NCI-H774 (cell line): ENCODE data around the gene WNT16.

ENCODE experiments used
- DNase-seq: peaks from one replicate; lab custom pipeline; 2025; lab: John Stamatoyannopoulos, UW

The WNT16 gene

GRCh38 chr7:121344093-121344492, 15.3 kb downstream of the WNT16 start:
- no peak for DNase-seq

- no peak for DNase-seq
Measured at GRCh38 chr7:121344497-121344896, 15.7 kb downstream of the WNT16 start.

DNA sequence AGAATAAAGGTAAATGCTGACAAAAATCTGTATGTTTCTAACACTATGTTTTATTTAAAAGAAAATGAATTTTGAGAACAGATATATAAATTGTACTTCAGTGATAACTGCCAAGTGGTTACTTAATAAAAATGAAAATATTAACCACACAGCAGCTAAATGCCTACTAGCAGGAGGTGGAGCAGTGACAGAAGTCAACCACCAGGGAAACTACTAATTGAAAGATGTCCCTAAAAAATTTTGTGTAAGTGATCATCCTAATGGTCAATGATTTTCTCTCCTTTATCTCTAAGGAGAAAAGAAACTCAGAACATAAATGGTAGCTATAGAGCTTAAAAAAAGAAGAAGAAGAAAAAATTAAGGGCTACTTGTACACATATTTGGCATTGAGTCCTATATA, 22.9 kb downstream of the WNT16 start:
- no peak for DNase-seq

DNA sequence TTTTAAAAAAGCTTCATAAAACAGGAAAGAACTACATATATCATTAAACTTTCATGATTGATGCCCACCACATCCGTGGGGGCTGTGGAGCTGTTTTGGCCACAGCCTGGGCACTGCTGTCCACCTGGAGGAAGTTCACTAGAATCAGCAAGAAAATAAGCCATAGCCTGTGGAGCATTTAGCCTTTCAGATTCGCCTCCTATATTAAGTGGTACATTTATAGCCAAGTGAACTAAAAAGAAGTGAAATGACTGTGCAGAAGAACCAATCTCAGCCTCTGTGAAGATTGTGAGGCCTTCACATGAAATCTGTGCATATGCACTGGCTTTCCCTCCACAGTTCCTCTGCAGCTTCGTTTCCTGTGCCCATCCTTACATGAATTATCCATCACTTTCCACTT, 23.5 kb downstream of the WNT16 start:
- DNase-seq = no peak

DNA sequence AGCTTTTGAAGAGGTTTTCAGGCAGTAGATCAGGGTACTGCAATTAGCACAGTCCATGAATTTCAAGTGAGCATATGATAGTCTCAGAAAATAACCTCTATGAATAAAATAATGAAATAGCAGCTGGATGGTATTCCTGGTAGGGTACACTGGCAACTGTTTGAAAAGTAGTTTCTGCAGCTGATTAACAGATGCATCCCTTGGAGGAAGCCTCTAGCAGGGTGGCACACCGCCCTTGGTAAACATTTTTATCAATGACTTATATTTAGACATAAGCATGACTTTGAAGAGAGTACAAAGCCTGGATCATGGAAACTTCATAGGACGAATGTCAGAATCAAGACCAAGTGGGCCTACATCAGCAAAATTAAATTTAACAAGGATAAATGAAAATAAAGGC, 26.8 kb downstream of the WNT16 start:
- no peak for DNase-seq

- no peak for DNase-seq
Measured at GRCh38 chr7:121360564-121360963, 31.8 kb downstream of the WNT16 start.

DNA sequence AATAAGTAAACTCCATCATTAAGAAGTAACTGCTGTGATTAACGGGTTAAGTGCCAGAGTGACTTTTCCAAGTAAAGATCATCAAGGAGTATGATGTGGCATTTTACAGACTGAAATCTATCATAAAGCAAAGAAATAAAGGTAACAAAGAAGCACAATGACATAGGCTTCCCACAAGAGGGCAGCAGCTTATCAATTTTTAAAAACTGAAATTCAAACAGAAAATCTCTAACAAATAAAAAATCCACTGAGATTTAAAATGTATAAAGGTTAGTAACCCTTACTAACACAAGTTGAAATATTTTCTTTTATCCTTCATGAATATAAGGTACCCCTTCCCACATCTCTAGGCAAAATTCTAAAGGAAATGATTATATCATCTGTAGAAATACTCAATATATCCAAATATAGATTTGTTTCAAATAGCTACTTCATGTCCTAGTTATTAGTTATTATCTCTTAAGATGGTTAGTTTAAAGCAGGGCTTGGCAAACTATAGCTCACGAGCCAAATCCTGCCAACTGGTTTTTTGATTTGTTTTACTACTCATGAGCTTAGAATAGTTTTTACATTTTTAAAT, 38.1 kb downstream of the WNT16 start:
- peak; percentile 8 for DNase-seq

- no peak for DNase-seq
Measured at GRCh38 chr7:121369462-121369861, 40.7 kb downstream of the WNT16 start.

- no peak for DNase-seq
Measured at GRCh38 chr7:121371367-121371766, 42.6 kb downstream of the WNT16 start.

- DNase-seq = no peak
Measured at GRCh38 chr7:121371883-121372282, 43.1 kb downstream of the WNT16 start.

DNA sequence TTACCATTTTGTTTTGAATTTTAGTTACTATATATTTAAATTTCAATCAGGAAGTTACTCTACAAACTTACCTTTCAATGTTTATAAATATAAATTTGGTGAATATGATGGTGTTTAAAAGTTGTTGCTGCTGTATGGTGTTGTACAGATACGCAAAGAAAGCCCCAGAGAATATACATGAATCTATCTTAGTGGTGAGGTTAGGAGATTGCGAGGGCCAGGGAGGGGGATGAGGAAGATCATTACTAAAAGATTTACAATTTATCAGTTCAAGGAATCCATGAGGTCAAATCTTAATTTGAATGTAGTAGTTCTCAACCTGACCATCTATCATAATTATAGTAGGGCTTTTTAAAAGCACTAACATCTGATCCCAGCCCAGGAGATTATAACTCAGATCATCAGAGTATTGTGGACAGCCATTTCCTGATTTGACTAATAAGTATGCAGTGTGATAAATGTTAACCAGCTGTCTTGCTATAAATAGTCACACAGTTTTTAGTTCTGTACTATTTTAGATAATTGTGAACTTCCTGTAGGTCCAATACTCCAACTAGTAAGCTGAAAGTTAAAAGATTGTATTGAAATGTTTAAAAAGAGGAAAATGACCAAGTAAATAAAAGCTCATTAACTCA, 43.7 kb downstream of the WNT16 start:
- no peak for DNase-seq

GRCh38 chr7:121373177-121373576, 44.4 kb downstream of the WNT16 start:
- DNase-seq = no peak

DNA sequence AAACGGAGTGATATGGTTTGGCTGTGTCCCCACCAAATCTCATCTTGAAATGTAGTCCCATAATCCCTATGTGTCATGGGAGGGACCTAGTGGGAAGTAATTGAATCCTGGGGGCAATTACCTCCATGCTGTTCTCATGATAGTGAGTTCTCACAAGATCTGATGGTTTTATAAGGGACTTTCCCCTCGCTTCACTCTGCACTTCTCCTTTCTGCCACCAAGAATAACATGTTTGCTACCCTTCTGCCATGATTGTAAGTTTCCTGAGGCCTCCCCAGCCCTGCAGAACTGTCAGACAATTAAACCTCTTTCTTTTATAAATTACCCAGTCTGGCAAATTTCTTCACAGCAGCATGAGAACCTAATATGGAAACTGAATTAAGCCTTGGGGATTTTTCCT, 48.2 kb downstream of the WNT16 start:
- DNase-seq = no peak

DNA sequence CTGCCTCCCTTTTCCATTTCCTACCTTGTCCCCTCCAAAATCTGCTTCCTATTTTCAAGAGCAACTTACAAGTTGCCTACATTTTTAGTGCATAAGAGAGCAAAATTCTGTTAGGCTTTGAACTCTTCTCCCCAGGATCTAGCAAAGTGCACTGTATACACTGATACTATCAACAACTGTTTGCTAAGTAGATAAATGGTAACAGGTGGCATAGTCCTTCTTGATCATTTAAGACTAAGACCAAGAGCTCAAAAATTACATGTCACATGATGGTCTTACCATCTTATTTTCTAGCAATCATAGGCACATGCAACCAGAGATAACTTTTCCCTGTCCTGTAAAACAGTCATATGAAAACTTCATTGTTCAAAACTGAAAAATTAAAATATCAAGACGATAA, 51.1 kb downstream of the WNT16 start:
- DNase-seq = no peak

- DNase-seq = no peak
Measured at GRCh38 chr7:121382473-121382872, 53.7 kb downstream of the WNT16 start.

GRCh38 chr7:121383235-121383910, 54.6 kb downstream of the WNT16 start:
- no peak for DNase-seq

DNA sequence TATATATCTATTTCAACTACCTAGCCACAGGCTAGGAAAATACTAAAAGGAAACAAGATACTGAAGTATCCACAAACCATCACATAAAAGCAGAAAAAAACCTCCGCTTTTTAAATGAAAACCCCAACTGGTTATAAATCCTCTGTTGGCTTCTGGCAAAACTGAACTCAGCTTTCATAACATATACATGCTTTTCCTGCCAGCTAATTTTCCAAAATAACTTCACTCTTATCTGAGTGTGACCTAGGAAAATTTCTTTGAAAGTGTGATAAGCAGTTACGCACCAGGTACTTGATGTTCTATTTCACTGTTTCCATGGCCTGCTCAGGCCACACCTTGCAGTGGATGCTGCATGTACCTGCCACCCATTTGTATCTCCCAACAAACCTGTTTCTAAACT, 55.5 kb downstream of the WNT16 start:
- DNase-seq = no peak

GRCh38 chr7:121385056-121385799, 56.4 kb downstream of the WNT16 start:
- DNase-seq = no peak

DNA sequence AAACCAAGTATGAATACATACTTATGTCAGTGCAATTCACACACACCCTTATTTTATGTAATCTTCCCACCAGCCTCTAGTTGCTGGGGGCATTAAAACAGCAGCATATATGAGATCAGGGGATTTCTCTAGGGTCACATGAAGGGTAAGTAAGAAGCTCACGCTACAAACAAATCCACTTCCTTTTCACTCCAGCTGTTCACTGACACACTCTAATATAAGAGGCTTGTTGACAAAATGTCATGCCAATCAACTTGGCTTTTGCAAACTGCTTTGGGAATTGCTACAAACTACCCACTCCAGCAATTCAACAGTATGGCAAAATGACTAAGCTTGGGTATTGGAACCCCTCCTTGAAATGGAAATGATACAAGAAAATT, 57.0 kb downstream of the WNT16 start:
- DNase-seq = no peak

- DNase-seq = no peak
Measured at GRCh38 chr7:121388950-121389349, 60.1 kb downstream of the WNT16 start.

DNA sequence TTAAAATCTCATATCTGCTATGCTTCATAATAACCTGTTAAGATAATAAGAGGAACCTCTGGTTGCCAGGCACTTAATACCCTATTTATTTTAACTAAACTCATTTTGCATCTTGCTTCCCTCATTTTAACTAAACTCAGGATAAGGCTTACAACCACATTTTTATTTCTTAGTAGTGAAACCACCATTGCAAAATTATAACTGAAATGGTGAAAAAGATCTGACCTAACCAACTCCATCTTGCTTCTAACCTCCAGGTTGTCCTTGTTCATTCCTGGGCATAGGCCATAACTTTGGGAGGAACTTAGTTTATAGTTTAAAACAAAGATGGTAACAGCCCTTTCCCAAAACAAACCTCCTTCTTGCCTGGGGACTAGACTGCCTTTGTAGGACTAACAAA, 61.3 kb downstream of the WNT16 start:
- DNase-seq = no peak

GRCh38 chr7:121390617-121391016, 61.8 kb downstream of the WNT16 start:
- no peak for DNase-seq
